SHP77 treated with DMSO at 0.1 percent for 48 hours (cell line): ENCODE data around the gene SEC22C.

Experiments used
- DNase-seq: peaks from one replicate; lab custom pipeline; 2025; lab: John Stamatoyannopoulos, UW

SEC22C gene

DNA sequence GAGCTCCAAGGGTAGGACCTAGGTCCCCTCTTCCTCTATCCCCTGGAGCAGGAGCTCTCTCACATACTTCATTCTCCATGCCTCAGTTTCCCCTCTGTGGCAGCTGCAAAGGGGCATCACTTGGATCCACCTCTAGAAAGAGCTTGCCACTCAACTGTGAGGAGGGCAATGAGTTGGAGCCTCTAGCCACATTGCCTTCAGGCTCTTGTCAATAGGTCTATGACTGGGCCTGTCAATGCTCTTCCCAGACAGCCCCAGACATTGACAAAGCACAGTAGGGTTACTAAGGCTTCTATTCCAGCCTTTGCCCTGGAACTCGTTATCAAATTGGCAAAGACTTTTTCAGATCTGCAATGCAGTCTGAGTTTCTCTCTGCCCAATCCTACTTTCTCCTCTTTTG lies 83.7 kb downstream of the SEC22C start:
- DNase-seq: no peak
